Liver (tissue), 9 donors: ENCODE data around the gene GADL1. TPM values are rescaled to one million over a fixed set of nuclear protein-coding genes. Genes with fewer than 3 reads are reported as not detected.

Experiments
- DNase-seq: peaks from one replicate; pipeline ENCODE4 v3.0.0-alpha.2; 2017; ENCODE audit warnings: low spot score
- H3K27ac ChIP-seq, 2 donors: one replicate each; pipeline ENCODE4 v1.7.0; 2013; ENCODE audit warnings: inconsistent platforms in 2 of 2, low read length in 2 of 2, control low read depth in 1 of 2, low read depth in 1 of 2, mild to moderate bottlenecking in 1 of 2
- H3K27me3 ChIP-seq, 4 donors: one replicate each; pipeline versions ENCODE4 v1.6.1 to v1.7.0; 2013; ENCODE audit warnings: low read length in 3 of 4, inconsistent platforms in 1 of 4, mild to moderate bottlenecking in 1 of 4, moderate library complexity in 1 of 4; ENCODE audit not compliant: control insufficient read depth in 4 of 4, insufficient read depth in 4 of 4
- H3K36me3 ChIP-seq, 4 donors: one replicate each; pipeline versions ENCODE4 v1.6.1 to v1.7.0; 2013; ENCODE audit warnings: low read length in 3 of 4, mild to moderate bottlenecking in 3 of 4, low read depth in 1 of 4, moderate library complexity in 1 of 4; ENCODE audit not compliant: control insufficient read depth in 4 of 4, insufficient read depth in 3 of 4
- H3K4me1 ChIP-seq, 4 donors: one replicate each; pipeline versions ENCODE4 v1.6.1 to v1.7.0; 2013; ENCODE audit warnings: low read length in 3 of 4, mild to moderate bottlenecking in 3 of 4, moderate library complexity in 1 of 4; ENCODE audit not compliant: control insufficient read depth in 4 of 4, insufficient read depth in 4 of 4
- H3K4me3 ChIP-seq, 3 donors: one replicate each; pipeline versions ENCODE4 v1.6.1 to v1.7.0; 2013; ENCODE audit warnings: low read length in 3 of 3, control low read depth in 1 of 3, low read depth in 1 of 3, mild to moderate bottlenecking in 1 of 3
- H3K9ac ChIP-seq, 2 donors: one replicate each; pipeline ENCODE4 v1.7.0; 2013; ENCODE audit warnings: low read length in 2 of 2, mild to moderate bottlenecking in 2 of 2, moderate library complexity in 2 of 2, control low read depth in 1 of 2, low read depth in 1 of 2
- H3K9me3 ChIP-seq, 4 donors: one replicate each; pipeline versions ENCODE4 v1.6.1 to v1.7.0; 2013; ENCODE audit warnings: low read length in 3 of 4; ENCODE audit not compliant: control insufficient read depth in 4 of 4
- ATF3 ChIP-seq: IDR thresholded peaks from 2 replicates; pipeline ENCODE4 v1.6.1; 2016; ENCODE audit warnings: antibody characterized with exemption
- CTCF ChIP-seq: fragments of 150-350 bp; IDR thresholded peaks from 2 replicates; pipeline ENCODE4 v1.5.1; 2017; ENCODE audit warnings: improper control_type of control experiment, low read depth, low read length; ENCODE audit not compliant: missing input control
- EGR1 ChIP-seq, 2 donors: IDR thresholded peaks; 2 replicates each; pipeline ENCODE4 v1.6.1; 2016 to 2018; ENCODE audit warnings: antibody characterized with exemption in 2 of 2, low read depth in 2 of 2
- FOXA1 ChIP-seq: IDR thresholded peaks from 2 replicates; pipeline ENCODE4 v1.6.1; 2016; ENCODE audit warnings: antibody characterized with exemption
- FOXA2 ChIP-seq: IDR thresholded peaks from 2 replicates; pipeline ENCODE4 v1.6.1; 2016; ENCODE audit warnings: antibody characterized with exemption
- GABPA ChIP-seq, 2 donors: IDR thresholded peaks in 1 of 2; conservative IDR thresholded peaks in 1 of 2; 2 replicates each; pipeline ENCODE4 v1.6.1; 2016; ENCODE audit warnings: antibody characterized with exemption in 2 of 2, mild to moderate bottlenecking in 1 of 2, moderate library complexity in 1 of 2
- HNF4A ChIP-seq, 2 donors: conservative IDR thresholded peaks; 2 replicates each; pipeline ENCODE4 v1.6.1; 2016; ENCODE audit warnings: antibody characterized with exemption in 2 of 2, mild to moderate bottlenecking in 2 of 2
- HNF4G ChIP-seq: IDR thresholded peaks from 2 replicates; pipeline ENCODE4 v1.6.1; 2016; ENCODE audit warnings: antibody characterized with exemption
- MAX ChIP-seq: IDR thresholded peaks from 2 replicates; pipeline ENCODE4 v1.6.1; 2016; ENCODE audit warnings: antibody characterized with exemption
- NR2F2 ChIP-seq: IDR thresholded peaks from 2 replicates; pipeline ENCODE4 v1.6.1; 2016; ENCODE audit warnings: antibody characterized with exemption
- RAD21 ChIP-seq, 2 donors: IDR thresholded peaks; 2 replicates each; pipeline ENCODE4 v1.6.1; 2016; ENCODE audit warnings: antibody characterized with exemption in 2 of 2, mild to moderate bottlenecking in 2 of 2
- RXRA ChIP-seq, 2 donors: IDR thresholded peaks; 2 replicates each; pipeline ENCODE4 v1.6.1; 2017 to 2018; ENCODE audit warnings: antibody characterized with exemption in 2 of 2, mild to moderate bottlenecking in 1 of 2
- SP1 ChIP-seq: IDR thresholded peaks from 2 replicates; pipeline ENCODE4 v1.6.1; 2018; ENCODE audit warnings: antibody characterized with exemption, mild to moderate bottlenecking
- TAF1 ChIP-seq: conservative IDR thresholded peaks from 2 replicates; pipeline ENCODE4 v1.6.1; 2016; ENCODE audit warnings: antibody characterized with exemption, mild to moderate bottlenecking
- YY1 ChIP-seq: IDR thresholded peaks from 2 replicates; pipeline ENCODE4 v1.6.1; 2016; ENCODE audit warnings: antibody characterized with exemption, mild to moderate bottlenecking
- ZBTB33 ChIP-seq: IDR thresholded peaks from 2 replicates; pipeline ENCODE4 v1.6.1; 2016; ENCODE audit warnings: antibody characterized with exemption
- WGBS: extraction: QIAGEN DNeasy Blood & Tissue Kit; methylation state at CpG from one replicate; pipeline ENCODE4 v1.1.7; 2013; 5-methylcytosine and 5-hydroxymethylcytosine counted together
- polyA plus RNA-seq, 2 donors: library from polyadenylated mRNA; stranded (reverse) in 1 of 2; unstranded in 1 of 2; fragments of 200-250 nt in 1 of 2; fragments of >200 nt in 1 of 2; fragmentation: Nextera tagmentation in 1 of 2; extraction: Ambion mirVana in 1 of 2; gene quantifications; one replicate each; pipeline versions ENCODE4 v1.2.1 to v1.2.3, GENCODE V29; 2013 to 2015
- total RNA-seq, 2 donors: library from RNA; depleted of rRNA; stranded (reverse); fragments of >200 nt; gene quantifications; one replicate each; pipeline ENCODE4 v1.2.3, GENCODE V29; 2014
- donor health status: healthy.
- donor health status: healthy.
- donor health status: healthy.
- donor health status: healthy.
- donor health status: healthy.

GADL1 gene
- total and polyA plus RNA-seq, 4 donors: not detected

GRCh38 chr3:30728143-30728542 lies 166.3 kb downstream of the GADL1 start (continued):
- TF ChIP-seq CTCF: no peak

DNA sequence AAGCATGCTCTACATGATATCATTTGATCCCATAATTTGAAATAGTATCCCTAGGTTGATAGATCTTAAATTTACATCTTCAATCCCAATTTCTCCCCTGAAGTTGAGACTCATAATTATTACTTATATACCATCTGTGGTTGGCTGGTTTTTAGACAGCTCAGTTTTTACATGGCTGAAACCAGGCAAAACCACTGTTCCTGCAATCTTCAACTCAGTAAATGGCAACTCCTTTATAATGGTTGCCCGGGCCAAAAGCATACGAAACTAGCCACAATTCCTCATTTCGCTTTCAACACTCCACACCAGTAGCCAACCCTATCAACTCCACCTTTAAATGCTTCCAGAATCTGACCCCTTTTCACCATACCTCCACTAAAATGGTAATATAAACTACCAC lies 169.6 kb downstream of the GADL1 start:
- Histone ChIP-seq H3K4me3 (no peak overlapping the region), H3K27ac (no peak overlapping the region), H3K9ac (no peak overlapping the region), H3K36me3 (no peaks in the 10 kb centered on the region), H3K27me3 (no peaks in the 10 kb centered on the region), H3K9me3 (no peaks in the 10 kb centered on the region), H3K4me1 (peaks cover 0 to 13% (median 9%) of the 10 kb centered on the region in 4 donors)
- TF ChIP-seq ATF3 (no peak), RXRA (IDR thresholded peaks at IDR 0.05) (no peak), TAF1 (no peak), NR2F2 (no peak), FOXA2 (no peak), GABPA (IDR thresholded peaks at IDR 0.05 in 1 of 2, conservative IDR thresholded peaks at IDR 0.05 in 1 of 2) (no peak), SP1 (no peak), CTCF (no peak), HNF4G (no peak), EGR1 (IDR thresholded peaks at IDR 0.05; ENCODE audit: low read depth in 2 of 2) (no peak)
- DNase-seq: no peak
- 95% methylated on average over 3 of the region's 3 CpGs for WGBS

GRCh38 chr3:30723211-30723610 lies 171.2 kb downstream of the GADL1 start:
- no peak for DNase-seq
- no peak overlapping the region for H3K27ac ChIP-seq
- TF ChIP-seq RXRA (IDR thresholded peaks at IDR 0.05) (no peak), EGR1 (IDR thresholded peaks at IDR 0.05; ENCODE audit: low read depth in 2 of 2) (no peak), ATF3 (no peak), FOXA1 (no peak)
- no peaks in the 10 kb centered on the region for H3K36me3 ChIP-seq
- 94% methylated on average over 1 of the region's 1 CpG for WGBS
- peaks cover 0 to 13% (median 9%) of the 10 kb centered on the region in 4 donors for H3K4me1 ChIP-seq
- no peak overlapping the region for H3K4me3 ChIP-seq
- no peaks in the 10 kb centered on the region for H3K9me3 ChIP-seq
- no peaks in the 10 kb centered on the region for H3K27me3 ChIP-seq
- H3K9ac ChIP-seq: no peak overlapping the region

DNA sequence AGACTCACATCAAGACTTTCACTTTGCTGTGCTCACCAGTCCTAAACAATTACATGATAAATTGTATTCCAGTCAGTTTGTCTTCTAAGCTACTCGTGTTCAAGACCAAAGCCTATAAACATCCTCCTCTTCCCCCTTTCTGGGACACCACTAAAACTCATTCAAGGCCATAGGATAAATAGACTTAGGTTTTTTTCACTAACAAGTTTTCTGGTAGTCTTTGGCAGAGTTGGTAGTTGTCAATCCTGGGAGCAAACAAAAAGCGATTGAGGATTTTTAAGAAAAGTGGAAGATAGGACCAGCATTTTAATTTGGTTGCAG lies 173.2 kb downstream of the GADL1 start:
- Histone ChIP-seq H3K4me1 (peaks cover 0 to 13% (median 9%) of the 10 kb centered on the region in 4 donors), H3K27me3 (no peaks in the 10 kb centered on the region), H3K36me3 (no peaks in the 10 kb centered on the region), H3K9ac (no peak overlapping the region), H3K4me3 (no peak overlapping the region), H3K27ac (peak overlapping the region in 1 of 2 donors; percentile 53), H3K9me3 (no peaks in the 10 kb centered on the region)
- 40% methylated on average over 2 of the region's 2 CpGs for WGBS
- no peak for DNase-seq
- TF ChIP-seq EGR1 (IDR thresholded peaks at IDR 0.05; ENCODE audit: low read depth in 2 of 2) (no peak), MAX (no peak), RAD21 (IDR thresholded peaks at IDR 0.05) (no peak), NR2F2 (no peak), YY1 (no peak), CTCF (no peak), HNF4A (conservative IDR thresholded peaks at IDR 0.05) (no peak), HNF4G (no peak), FOXA2 (no peak), GABPA (IDR thresholded peaks at IDR 0.05 in 1 of 2, conservative IDR thresholded peaks at IDR 0.05 in 1 of 2) (no peak), ZBTB33 (no peak)
